ENCODE measurements around the gene UBAC2. TPM values are rescaled to one million over a fixed set of nuclear protein-coding genes. Genes with fewer than 3 reads are reported as not detected.

The UBAC2 gene
- total and polyA plus RNA-seq, 2 of the 4 experiments (the other 2 are of a cell fraction), result 20.8 to 36.3 TPM

- BruUV-seq (replicated peaks), result no TSS peak
- in situ Hi-C loops (cut with MboI; ENCODE audit: low sequenced_read_pairs), result no loop called here
Measured at GRCh38 chr13:99339736-99340397, 139.2 kb downstream of the UBAC2 start.

More at GRCh38 chr13:99339736-99340397, 139.2 kb downstream of the UBAC2 start:
- Histone ChIP-seq H4K91ac (ENCODE audit: insufficient read depth, low read depth, low read length) (no peak overlapping the region), H3K14ac (replicated peaks; ENCODE audit: low read depth, low read length) (no peak overlapping the region), H3K4ac (ENCODE audit: low read depth, low read length) (no peak overlapping the region), H3K18ac (ENCODE audit: low read depth, low read length) (no peak overlapping the region), H4K8ac (ENCODE audit: low read depth in 2 of 2, low read length in 2 of 2) (no peak overlapping the region), H3K4me1 (ENCODE audit: control insufficient read depth, insufficient read depth, low read length) (peaks cover 5% of the 10 kb centered on the region), H4K5ac (ENCODE audit: low read depth, low read length) (no peak overlapping the region), H3K4me3 (ENCODE audit: insufficient read depth, low read depth, low read length) (no peak overlapping the region), H3K56ac (ENCODE audit: extremely low read depth, insufficient read depth, low read length) (no peak overlapping the region), H3K27ac (ENCODE audit: insufficient read depth, low read length) (no peak overlapping the region), H3K23ac (ENCODE audit: low read depth, low read length) (no peak overlapping the region), H2AK5ac (ENCODE audit: low read depth, low read length) (no peak overlapping the region), H3K4me2 (ENCODE audit: low read depth, low read length) (no peak overlapping the region), H2BK20ac (ENCODE audit: low read depth, low read length) (no peak overlapping the region), H2BK120ac (ENCODE audit: low read depth, low read length) (no peak overlapping the region), H3K27me3 (ENCODE audit: control insufficient read depth, insufficient read depth, low read length) (no peaks in the 10 kb centered on the region), H2BK15ac (ENCODE audit: low read depth, low read length) (no peak overlapping the region), H2AFZ (replicated peaks; ENCODE audit: low read length, poor library complexity) (no peak overlapping the region), H3K79me1 (ENCODE audit: low read depth in 1 of 2, low read length in 2 of 2) (no peaks in the 10 kb centered on the region), H3K36me3 (ENCODE audit: control insufficient read depth, insufficient read depth, low read length) (peaks cover 14% of the 10 kb centered on the region), H3K9me1 (ENCODE audit: insufficient read depth, low read length) (peaks cover 7% of the 10 kb centered on the region; the same call in 1 of the 2 replicates), H3K9ac (ENCODE audit: low read depth, low read length) (no peak overlapping the region), H3K9me3 (ENCODE audit: control insufficient read depth, insufficient read depth, low read length) (no peaks in the 10 kb centered on the region), H2AK9ac (replicated peaks; ENCODE audit: low read depth, low read length, poor library complexity) (no peak overlapping the region), H2BK5ac (ENCODE audit: low read depth, low read length, poor library complexity, severe bottlenecking) (no peak overlapping the region), H4K20me1 (ENCODE audit: insufficient read depth, low read length) (no peaks in the 10 kb centered on the region)
- intact Hi-C loops (cut with micrococcal nuclease) (no loop called here), dilution Hi-C loops (cut with HindIII; ENCODE audit: low sequenced_read_pairs, unreplicated experiment) (no loop called here)
- DNase-seq (peak; percentile 72), ATAC-seq (ENCODE audit: low read depth) (peak; percentile 94)
- ChIA-PET POLR2A (ENCODE audit: unreplicated experiment) (no interaction called here), CTCF (no interaction called here)
- TF ChIP-seq CEBPB (IDR thresholded peaks at IDR 0.05; ENCODE audit: low read depth, low read length) (peak; percentile 95), BHLHE40 (IDR thresholded peaks at IDR 0.05; ENCODE audit: low read depth, low read length) (no peak), RFX5 (IDR thresholded peaks at IDR 0.05; ENCODE audit: low read depth, low read length) (no peak)
- WGBS, 2 experiments (ENCODE audit: extremely low coverage in 2 of 2, insufficient read length in 1 of 2), result no CpG with 5 or more reads among the region's 8 CpGs

All from IMR-90 (cell line).